Activated CD4-positive, alpha-beta memory T cell treated with anti-CD3 and anti-CD28 coated beads, Interleukin-2, amount 10 ng/mL, durations not matched to agents 7 days and 5 days (primary cell): Measurements from ENCODE around the gene OR8B4. TPM values are rescaled to one million over a fixed set of nuclear protein-coding genes. Genes with fewer than 3 reads are reported as not detected.
"Not testable (repeated sequence)": the region's sequence is repeated elsewhere in the genome, so short reads cannot be mapped to it uniquely, and the experiment has no call there.

ENCODE experiments used
- CTCF ChIA-PET: fragments of 350-600 bp; sonication (Branson Sonifier 250); formaldehyde crosslinking; loops from one replicate; lab custom pipeline; 2021; ENCODE audit warnings: antibody characterized with exemption, inconsistent platforms; lab: Charles Lee
- POLR2A ChIA-PET: fragments of 350-600 bp; sonication (Branson Sonifier 250); formaldehyde crosslinking; loops from one replicate; lab custom pipeline; 2021; ENCODE audit warnings: antibody characterized with exemption; lab: Charles Lee
- DNase-seq: peaks from one replicate; pipeline ENCODE4 v3.0.0-alpha.2; 2020
- H3K27ac Mint-ChIP-seq: one replicate; pipeline ENCODE4 v1.8.0; 2021; ENCODE audit warnings: mild to moderate bottlenecking, mixed read lengths
- H3K27me3 Mint-ChIP-seq: one replicate; pipeline ENCODE4 v1.8.0; 2021; ENCODE audit warnings: mixed read lengths
- H3K36me3 Mint-ChIP-seq: one replicate; pipeline ENCODE4 v1.8.0; 2021; ENCODE audit warnings: low read depth, mixed read lengths
- H3K4me1 Mint-ChIP-seq: one replicate; pipeline ENCODE4 v1.8.0; 2021; ENCODE audit warnings: mixed read lengths
- H3K4me3 Mint-ChIP-seq: one replicate; pipeline ENCODE4 v1.8.0; 2021; ENCODE audit warnings: mild to moderate bottlenecking, mixed read lengths
- H3K9me3 Mint-ChIP-seq: one replicate; pipeline ENCODE4 v1.8.0; 2021; ENCODE audit warnings: mixed read lengths
- total RNA-seq, 2 experiments: library from RNA; stranded (reverse); gene quantifications; one replicate each; pipeline ENCODE4 v1.2.3, GENCODE V29; 2021

OR8B4 gene, protein sequence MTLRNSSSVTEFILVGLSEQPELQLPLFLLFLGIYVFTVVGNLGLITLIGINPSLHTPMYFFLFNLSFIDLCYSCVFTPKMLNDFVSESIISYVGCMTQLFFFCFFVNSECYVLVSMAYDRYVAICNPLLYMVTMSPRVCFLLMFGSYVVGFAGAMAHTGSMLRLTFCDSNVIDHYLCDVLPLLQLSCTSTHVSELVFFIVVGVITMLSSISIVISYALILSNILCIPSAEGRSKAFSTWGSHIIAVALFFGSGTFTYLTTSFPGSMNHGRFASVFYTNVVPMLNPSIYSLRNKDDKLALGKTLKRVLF
- total RNA-seq, result not detected

DNA sequence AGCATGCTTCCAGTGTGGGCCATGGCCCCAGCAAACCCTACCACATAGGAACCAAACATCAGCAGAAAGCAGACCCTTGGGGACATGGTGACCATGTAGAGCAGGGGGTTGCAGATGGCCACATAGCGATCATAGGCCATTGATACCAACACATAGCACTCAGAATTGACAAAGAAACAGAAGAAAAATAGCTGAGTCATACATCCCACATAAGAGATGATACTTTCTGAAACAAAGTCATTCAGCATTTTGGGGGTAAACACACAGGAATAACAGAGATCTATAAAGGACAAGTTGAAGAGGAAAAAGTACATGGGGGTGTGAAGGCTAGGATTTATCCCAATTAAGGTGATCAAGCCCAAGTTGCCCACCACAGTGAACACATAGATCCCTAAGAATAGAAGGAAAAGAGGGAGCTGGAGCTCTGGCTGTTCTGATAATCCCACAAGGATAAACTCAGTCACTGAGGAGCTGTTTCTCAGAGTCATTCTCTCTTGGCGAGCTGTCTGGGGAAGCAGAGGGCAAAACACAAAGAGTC lies at the start of gene OR8B4:
Gene OR8B4, minus strand, starts transcription at position 488 of the 538 bp plus-strand sequence. Its CDS starts 0 bp downstream, at position 488.
- CTCF ChIA-PET, result no interaction called here
- H3K9me3 Mint-ChIP-seq, result peaks cover 4% of the 10 kb centered on the region
- H3K4me3 Mint-ChIP-seq, result no peak within 1 kb of the TSS
- H3K27ac Mint-ChIP-seq, result no peak within 1 kb of the TSS
- H3K36me3 Mint-ChIP-seq, result no peaks in the 10 kb centered on the region
- peaks cover 5% of the 10 kb centered on the region for H3K27me3 Mint-ChIP-seq
- POLR2A ChIA-PET, result no interaction called here
- H3K4me1 Mint-ChIP-seq, result no peaks in the 10 kb centered on the region
- no peak for DNase-seq

DNA sequence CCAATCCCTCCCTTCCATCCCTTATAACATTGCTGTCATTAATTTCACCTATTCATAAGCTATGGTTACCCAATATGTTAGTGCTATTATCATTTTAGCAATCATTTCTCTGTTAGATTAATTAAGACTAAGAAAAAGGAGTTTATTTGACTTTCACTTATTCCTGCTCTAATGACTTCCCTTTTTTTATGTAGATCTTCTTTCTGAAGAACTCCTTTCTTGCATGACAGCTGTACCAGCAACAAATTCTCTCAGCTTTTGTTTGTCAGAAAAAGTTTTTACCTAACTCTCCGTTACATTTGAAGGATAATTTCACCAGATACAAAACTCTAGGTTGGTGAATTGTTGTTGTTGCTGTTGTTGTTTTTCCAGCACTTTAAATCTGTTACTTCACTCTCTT lies 49.4 kb upstream of the OR8B4 start:
- ChIA-PET POLR2A (no interaction called here), CTCF (interaction anchor here (1.4 kb wide), 1 partner anchor 72 kb away, joined by 3 read pairs; no protein-coding TSS in a partner anchor)
- H3K27ac Mint-ChIP-seq, result no peak overlapping the region
- H3K4me3 Mint-ChIP-seq, result no peak overlapping the region
- no peaks in the 10 kb centered on the region for H3K36me3 Mint-ChIP-seq
- no peaks in the 10 kb centered on the region for H3K4me1 Mint-ChIP-seq
- H3K27me3 Mint-ChIP-seq, result peaks cover 4% of the 10 kb centered on the region
- no peaks in the 10 kb centered on the region for H3K9me3 Mint-ChIP-seq
- no peak for DNase-seq

DNA sequence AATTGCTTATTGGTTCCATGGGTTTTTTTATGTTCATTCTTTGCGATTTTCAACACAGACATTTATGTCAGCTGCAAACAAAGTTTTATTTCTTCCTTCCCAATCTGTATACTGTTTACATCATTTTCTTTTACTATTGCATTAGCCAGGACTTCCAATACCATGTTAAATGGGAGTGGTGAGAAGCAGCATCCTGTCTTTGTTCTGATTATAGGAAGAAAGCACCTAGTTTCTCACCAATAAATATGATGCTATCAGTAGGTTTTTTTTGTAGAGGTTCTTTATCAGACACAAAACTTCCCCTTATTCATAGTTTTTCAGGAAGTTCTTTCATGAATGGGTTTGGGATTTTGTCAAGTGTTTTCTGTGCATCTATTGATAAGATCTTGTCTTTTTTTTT lies 48.8 kb upstream of the OR8B4 start:
- DNase-seq, result no peak
- H3K27ac Mint-ChIP-seq, result no peak overlapping the region
- H3K36me3 Mint-ChIP-seq, result no peaks in the 10 kb centered on the region
- ChIA-PET CTCF (interaction anchor here (1.4 kb wide), 1 partner anchor 71 kb away, joined by 3 read pairs; no protein-coding TSS in a partner anchor), POLR2A (no interaction called here)
- no peaks in the 10 kb centered on the region for H3K4me1 Mint-ChIP-seq
- no peaks in the 10 kb centered on the region for H3K9me3 Mint-ChIP-seq
- H3K4me3 Mint-ChIP-seq, result no peak overlapping the region
- peaks cover 5% of the 10 kb centered on the region for H3K27me3 Mint-ChIP-seq

DNA sequence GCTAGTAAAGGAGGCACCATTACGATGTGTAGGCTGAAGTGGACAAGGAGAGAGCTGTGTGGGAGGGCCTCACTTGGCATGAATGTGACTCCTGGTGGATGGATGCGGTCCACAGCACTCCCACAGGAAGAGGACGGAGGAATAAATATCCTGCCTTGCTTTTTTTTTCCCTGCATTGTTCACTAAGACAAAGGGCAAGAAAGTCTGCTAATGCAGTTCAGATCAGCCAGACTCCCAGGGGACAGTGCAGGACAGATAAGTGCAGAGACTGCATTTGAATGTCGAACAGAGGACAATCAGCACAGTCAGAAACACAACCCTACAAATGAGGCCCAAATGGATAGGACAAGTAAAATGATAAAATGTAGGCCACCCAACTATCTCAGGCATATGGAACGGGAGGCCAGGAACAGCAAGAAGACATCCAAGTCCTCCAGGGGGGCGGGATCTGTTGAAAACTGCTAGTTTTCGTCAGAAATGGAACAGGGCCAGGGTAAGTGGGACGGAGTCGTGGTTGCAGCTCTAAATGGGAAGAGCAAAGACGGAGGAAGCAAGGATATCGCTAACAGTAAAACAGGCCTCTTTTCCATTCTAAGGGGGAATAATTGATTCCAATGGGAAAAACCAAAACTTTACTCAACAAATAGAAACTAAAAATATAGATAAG lies 46.0 kb upstream of the OR8B4 start:
- Mint-ChIP-seq H3K9me3 (no peaks in the 10 kb centered on the region), H3K4me1 (no peaks in the 10 kb centered on the region), H3K27ac (no peak overlapping the region), H3K27me3 (peaks cover 5% of the 10 kb centered on the region), H3K36me3 (no peaks in the 10 kb centered on the region), H3K4me3 (no peak overlapping the region)
- POLR2A ChIA-PET, result no interaction called here
- DNase-seq, result no peak
- CTCF ChIA-PET, result interaction anchor here (1.0 kb wide), 1 partner anchor 69 kb away, joined by 3 read pairs; no protein-coding TSS in a partner anchor

DNA sequence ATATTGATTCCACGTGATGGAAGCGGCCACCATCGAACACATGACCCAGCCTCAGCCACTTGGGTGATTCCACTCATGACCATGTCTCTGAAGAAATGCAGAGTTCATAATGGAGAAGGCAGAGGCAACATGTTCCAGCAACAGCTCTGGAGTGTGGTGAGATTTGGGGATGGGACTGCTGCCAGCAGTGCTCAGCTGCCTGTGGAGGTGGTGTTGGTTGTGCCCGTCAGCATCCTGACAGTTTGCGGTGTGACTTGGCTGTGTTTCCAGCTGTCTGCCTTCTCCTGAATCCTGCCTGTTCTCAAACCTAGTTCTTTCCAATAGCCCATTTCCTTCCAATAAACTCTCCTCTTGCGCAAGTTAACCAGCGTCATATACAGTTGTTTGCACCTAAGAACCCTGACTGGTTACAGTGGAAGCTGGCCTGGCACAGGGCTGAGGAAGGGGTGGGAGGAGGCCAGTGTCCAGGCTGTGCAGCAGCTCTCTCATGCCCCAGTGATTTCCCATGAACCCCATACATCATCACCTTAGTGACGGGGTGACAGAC lies 42.8 kb upstream of the OR8B4 start:
- ChIA-PET POLR2A (no interaction called here), CTCF (no interaction called here)
- H3K27ac Mint-ChIP-seq, result no peak overlapping the region
- no peaks in the 10 kb centered on the region for H3K36me3 Mint-ChIP-seq
- no peak overlapping the region for H3K4me3 Mint-ChIP-seq
- no peaks in the 10 kb centered on the region for H3K4me1 Mint-ChIP-seq
- DNase-seq, result no peak
- H3K27me3 Mint-ChIP-seq, result peaks cover 2% of the 10 kb centered on the region
- H3K9me3 Mint-ChIP-seq, result no peaks in the 10 kb centered on the region

DNA sequence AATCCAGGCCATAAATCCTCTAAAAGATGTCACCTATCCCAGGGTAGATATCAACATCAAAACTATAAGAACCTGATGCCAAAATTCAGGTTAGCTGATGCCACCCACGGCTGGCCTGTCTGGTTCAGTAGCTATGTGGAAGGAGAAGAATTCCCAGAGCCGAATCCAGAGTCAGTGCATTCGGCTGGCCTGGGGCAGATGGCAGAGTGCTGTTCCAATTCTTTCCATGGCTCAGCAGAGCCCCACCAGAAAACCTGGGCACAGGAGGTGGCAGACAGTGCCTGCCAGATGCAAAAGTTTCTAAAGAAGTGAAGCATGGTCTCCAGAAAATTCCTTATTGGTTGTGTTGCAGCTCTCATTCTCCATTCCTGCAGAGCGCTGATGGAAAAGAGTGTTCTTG lies 40.7 kb upstream of the OR8B4 start:
- ChIA-PET POLR2A (no interaction called here), CTCF (interaction anchor here (1.0 kb wide), 1 partner anchor 10 kb away, joined by 3 read pairs; no protein-coding TSS in a partner anchor)
- H3K27ac Mint-ChIP-seq, result no peak overlapping the region
- H3K36me3 Mint-ChIP-seq, result no peaks in the 10 kb centered on the region
- H3K4me1 Mint-ChIP-seq, result no peaks in the 10 kb centered on the region
- DNase-seq, result no peak
- peaks cover 2% of the 10 kb centered on the region for H3K27me3 Mint-ChIP-seq
- no peak overlapping the region for H3K4me3 Mint-ChIP-seq
- peaks cover 4% of the 10 kb centered on the region for H3K9me3 Mint-ChIP-seq

DNA sequence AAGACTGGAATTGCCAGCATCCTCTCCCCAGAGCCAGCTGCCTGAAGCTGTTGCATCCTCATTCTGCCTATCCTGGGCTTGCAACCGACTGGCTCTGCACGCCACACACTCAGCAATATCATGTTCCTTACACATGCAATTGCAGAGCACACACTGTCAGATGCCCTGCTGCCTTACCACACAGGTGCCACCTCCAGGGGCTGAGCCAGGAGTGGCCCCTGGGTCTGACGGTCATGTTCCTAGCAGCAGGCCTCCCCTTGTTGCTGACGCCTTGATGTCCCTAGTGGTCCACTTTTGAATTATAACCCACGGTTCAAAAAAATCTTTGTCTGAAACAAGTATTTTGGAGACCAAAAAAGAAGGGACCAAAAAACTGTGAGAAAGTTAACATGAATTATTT lies 39.3 kb upstream of the OR8B4 start:
- Mint-ChIP-seq H3K4me3 (no peak overlapping the region), H3K9me3 (peaks cover 7% of the 10 kb centered on the region), H3K36me3 (no peaks in the 10 kb centered on the region), H3K4me1 (no peaks in the 10 kb centered on the region), H3K27ac (no peak overlapping the region), H3K27me3 (no peaks in the 10 kb centered on the region)
- no peak for DNase-seq
- CTCF ChIA-PET, result interaction anchor here (1.1 kb wide), 1 partner anchor 47 kb away, joined by 3 read pairs; no protein-coding TSS in a partner anchor
- POLR2A ChIA-PET, result no interaction called here

DNA sequence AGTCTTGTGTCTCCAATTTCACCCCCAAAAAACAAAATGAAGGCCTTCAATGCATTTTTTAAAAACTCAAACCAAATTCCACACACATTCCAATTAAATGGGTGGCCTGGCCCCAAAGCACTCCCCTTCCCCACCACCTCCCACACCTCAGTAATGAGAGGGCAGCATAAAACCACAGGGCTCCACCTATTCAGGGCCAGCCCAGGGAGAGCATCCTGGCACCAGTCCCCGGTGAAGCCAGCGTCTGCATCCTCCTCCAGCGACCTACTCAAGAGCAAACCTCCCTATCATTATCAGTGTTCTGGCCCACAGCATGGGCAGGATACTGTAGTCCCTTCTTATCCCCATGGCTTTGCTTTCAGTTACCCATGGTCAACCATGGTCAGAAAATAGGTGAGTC lies 38.7 kb upstream of the OR8B4 start:
- POLR2A ChIA-PET, result no interaction called here

DNA sequence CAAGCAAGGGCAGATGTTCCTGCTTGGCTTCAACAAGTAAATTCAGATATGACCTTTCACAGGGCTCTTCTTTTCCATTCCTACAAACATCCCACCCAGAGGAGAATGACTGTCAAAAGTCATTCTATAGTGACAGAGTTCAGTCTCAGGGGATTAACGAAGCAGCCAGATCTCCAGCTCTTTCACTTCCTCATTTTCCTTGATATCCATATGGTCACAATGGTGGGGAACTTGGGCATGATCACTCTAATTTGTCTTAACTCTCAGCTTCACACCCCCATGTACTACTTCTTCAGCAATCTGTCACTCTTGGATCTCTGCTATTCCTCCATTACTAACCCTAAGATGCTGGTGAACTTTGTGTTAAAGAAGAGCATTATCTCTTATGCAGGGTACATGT lies 35.8 kb upstream of the OR8B4 start:
- Mint-ChIP-seq H3K27ac (no peak overlapping the region), H3K9me3 (peaks cover 7% of the 10 kb centered on the region), H3K27me3 (no peaks in the 10 kb centered on the region), H3K4me3 (no peak overlapping the region), H3K4me1 (no peaks in the 10 kb centered on the region), H3K36me3 (no peaks in the 10 kb centered on the region)
- CTCF ChIA-PET, result no interaction called here
- POLR2A ChIA-PET, result no interaction called here
- no peak for DNase-seq

More for the DNA sequence above, 38.7 kb upstream of the OR8B4 start:
- no peak overlapping the region for H3K27ac Mint-ChIP-seq
- no peak for DNase-seq
- H3K27me3 Mint-ChIP-seq, result no peaks in the 10 kb centered on the region
- no peak overlapping the region for H3K4me3 Mint-ChIP-seq
- CTCF ChIA-PET, result no interaction called here
- H3K36me3 Mint-ChIP-seq, result no peaks in the 10 kb centered on the region
- H3K9me3 Mint-ChIP-seq, result peaks cover 7% of the 10 kb centered on the region
- H3K4me1 Mint-ChIP-seq, result no peaks in the 10 kb centered on the region

DNA sequence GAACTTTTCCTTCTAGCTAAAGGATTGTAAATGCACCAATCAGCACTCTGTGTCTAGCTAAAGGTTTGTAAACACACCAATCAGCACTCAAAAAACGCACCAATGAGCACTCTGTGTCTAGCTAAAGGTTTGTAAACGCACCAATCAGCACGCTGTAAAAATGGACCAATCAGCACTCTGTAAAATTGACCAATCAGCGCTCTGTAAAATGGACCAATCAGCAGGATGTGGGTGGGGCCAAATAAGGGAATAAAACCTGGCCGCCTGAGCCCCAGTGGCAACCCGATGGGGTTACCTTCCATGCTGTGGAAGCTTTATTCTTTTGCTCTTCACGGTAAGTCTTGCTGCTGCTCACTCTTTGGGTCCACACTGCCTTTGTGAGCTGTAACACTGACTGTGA lies 34.7 kb upstream of the OR8B4 start:
- H3K4me1 Mint-ChIP-seq, CTCF ChIA-PET, H3K27me3 Mint-ChIP-seq, H3K9me3 Mint-ChIP-seq, H3K36me3 Mint-ChIP-seq, DNase-seq, POLR2A ChIA-PET, H3K27ac Mint-ChIP-seq, H3K4me3 Mint-ChIP-seq: not testable (repeated sequence)

DNA sequence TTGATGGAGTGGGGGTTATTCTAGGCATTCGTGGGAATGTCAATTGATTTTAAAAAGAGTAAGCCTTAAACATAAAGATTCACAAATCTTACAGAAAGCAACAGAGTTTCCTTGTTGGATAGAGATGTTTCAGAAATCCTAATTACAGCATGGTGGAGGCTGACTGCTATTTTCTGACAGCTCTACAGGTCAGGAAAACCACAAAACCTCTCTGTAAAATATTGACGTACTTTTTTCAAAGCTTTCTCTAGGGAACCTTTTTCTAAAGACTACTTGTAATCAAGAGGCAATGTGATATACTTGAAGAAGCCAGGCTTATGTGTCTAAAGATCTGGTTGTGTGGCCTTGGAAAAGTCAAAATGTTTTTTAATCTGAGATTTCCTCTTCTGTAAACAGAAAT lies 29.9 kb upstream of the OR8B4 start:
- Mint-ChIP-seq H3K4me1 (no peaks in the 10 kb centered on the region), H3K27ac (no peak overlapping the region), H3K4me3 (no peak overlapping the region)

DNA sequence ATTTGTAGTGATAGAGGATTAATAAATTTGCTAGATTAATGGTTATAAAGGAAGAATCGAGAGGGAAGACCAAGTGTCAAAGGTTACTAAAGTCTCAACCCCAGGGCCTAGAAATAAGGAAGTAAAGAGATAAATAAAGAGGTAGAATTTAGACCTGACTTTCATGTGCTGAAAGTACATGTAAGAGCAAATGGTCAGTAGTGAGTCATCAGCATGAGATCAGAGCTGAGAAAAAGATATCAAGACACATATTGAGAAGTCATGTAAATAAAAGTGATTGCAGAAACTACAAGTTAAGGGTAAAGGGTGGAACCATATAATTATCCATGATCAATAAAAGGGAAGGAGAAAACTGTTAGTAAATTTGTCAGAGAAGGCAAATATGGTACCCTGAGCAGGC lies 22.2 kb upstream of the OR8B4 start:
- Mint-ChIP-seq H3K9me3 (no peaks in the 10 kb centered on the region), H3K27me3 (no peaks in the 10 kb centered on the region), H3K4me1 (no peaks in the 10 kb centered on the region), H3K36me3 (no peaks in the 10 kb centered on the region), H3K4me3 (no peak overlapping the region), H3K27ac (no peak overlapping the region)
- DNase-seq, result no peak
- POLR2A ChIA-PET, result no interaction called here
- CTCF ChIA-PET, result no interaction called here

More for the DNA sequence above, 29.9 kb upstream of the OR8B4 start:
- peaks cover 2% of the 10 kb centered on the region for H3K27me3 Mint-ChIP-seq
- POLR2A ChIA-PET, result no interaction called here
- no peak for DNase-seq
- H3K9me3 Mint-ChIP-seq, result peaks cover under 1% of the 10 kb centered on the region
- CTCF ChIA-PET, result no interaction called here
- H3K36me3 Mint-ChIP-seq, result no peaks in the 10 kb centered on the region

DNA sequence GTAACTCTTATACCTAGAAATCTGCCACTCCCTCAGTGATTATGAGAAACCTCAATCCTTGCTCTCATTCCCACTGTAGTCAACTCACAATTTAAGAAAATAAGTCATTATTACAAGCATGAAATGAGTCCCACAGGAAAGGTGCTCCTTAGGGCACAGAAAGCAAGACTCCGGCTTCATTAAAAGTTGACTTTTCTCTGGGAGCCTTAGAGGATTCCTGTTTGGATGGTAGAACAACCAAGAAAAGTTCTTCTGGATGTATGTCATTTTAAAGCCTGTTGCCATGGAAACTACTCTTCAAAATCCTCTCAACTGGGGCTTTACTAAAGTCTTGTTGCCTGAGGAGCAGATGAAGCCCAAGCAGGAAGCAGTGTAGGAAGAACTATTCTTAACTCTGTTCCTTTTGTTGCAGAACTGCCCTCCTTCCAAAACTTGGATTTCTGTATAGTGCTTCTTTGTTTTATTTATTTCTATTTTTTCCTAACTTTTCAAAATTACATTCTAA lies 21.0 kb upstream of the OR8B4 start, which contains the start of gene OR8B8:
Gene OR8B8, minus strand, starts transcription at position 51 of the 505 bp plus-strand sequence. CDS start 4,611 bp downstream, outside the sequence.
- no peak for DNase-seq
- H3K4me1 Mint-ChIP-seq, result no peaks in the 10 kb centered on the region
- no peak within 1 kb of the TSS for H3K4me3 Mint-ChIP-seq
- no peak within 1 kb of the TSS for H3K27ac Mint-ChIP-seq
- H3K9me3 Mint-ChIP-seq, result no peaks in the 10 kb centered on the region
- ChIA-PET POLR2A (no interaction called here), CTCF (no interaction called here)
- no peaks in the 10 kb centered on the region for H3K36me3 Mint-ChIP-seq
- no peaks in the 10 kb centered on the region for H3K27me3 Mint-ChIP-seq
